ENCODE data around the gene SMARCD3.

Gene SMARCD3

DNA sequence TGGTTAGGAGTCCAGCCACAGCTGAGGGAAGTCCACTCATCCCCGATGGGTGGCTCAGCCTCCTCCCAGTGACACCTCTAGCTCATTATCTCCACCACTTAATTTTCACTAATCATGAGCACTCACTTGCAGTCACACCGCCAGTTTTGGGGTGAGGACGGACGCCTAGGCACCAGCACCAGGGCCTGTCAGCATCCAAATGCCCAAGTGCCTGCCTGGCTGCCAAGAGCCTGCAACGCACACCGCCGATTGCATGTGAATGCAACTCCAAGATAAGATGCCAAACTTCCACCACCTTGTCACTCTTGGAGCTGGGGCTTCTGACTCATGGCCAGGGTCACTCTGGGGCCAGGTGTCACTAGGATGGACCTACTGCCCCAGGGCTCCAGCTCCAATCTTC lies 24.4 kb upstream of the SMARCD3 start:
- DNase-seq (ENCODE audit: low read depth) = no peak

DNA sequence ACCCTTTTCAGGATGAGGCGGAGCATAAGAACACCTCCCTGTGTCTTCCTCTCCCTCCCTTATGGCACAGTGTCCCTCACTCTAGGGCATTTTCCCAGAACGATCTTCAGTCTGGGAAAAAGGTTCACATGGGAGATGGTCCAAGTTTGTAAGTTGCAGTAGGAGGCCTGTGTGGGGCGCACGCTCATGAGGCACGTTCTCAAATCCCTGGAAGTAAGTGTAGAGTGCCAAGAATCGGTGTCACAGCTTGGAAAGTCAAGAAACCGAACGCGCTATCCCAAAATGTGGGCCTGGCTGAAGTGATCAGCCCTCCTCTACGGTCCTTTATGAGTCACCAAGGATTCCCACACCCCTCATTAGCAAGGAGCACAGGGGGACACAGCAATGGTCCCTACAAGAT lies 23.9 kb upstream of the SMARCD3 start:
- no peak for DNase-seq (ENCODE audit: low read depth)

DNA sequence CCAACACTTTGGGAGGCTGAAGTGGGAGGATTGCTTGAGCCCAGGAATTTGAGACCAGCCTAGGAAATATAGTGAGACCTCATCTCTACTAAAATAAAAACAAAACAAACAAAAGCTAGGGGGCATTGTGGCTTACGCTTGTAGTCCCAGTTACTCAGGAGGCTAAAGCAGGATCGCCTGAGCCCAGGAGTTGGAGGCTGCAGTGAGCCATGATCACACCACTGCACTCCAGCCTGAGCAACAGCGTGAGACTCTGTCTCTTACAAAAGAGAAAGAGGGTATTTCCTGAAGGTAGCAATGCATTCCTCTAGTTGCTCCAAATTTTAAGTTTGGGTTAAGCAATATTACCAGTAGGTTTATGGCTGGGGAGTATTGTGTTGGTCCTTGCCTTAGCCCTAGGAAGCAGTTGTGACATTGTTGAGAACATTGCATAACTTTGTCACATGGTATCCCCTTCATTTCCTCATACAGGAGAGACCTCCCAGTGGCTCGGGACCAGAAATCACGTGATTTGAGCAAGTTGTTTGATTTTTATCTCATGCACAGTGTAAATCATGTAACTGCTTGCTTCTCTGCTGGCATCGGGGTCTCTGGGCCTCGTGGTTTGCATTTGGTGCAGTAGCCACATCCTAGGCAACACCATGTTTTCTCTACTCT lies 23.3 kb upstream of the SMARCD3 start:
- peak; percentile 75 for DNase-seq (ENCODE audit: low read depth)

DNA sequence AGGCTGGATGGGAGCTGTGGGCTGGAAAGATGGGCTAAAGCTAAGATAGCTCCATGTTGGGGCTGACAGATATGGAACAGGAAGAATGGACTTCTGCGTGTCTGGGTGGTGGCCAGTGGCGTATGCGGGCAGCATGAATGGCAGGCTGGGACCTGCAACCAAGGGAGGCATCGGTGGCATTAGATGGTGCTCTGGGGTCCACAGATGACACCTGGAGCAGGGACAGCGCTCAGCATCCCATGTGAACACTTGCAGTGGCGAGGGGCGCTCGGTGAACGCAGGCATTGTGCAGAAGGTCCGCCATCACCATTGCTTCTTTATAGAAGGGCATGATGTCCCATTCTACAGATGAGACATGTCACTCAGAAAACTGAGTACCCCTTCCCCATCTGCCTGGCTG lies 21.0 kb upstream of the SMARCD3 start:
- DNase-seq (ENCODE audit: low read depth) = no peak

- no peak for DNase-seq (ENCODE audit: low read depth)
These were observed 16.9 kb upstream of the SMARCD3 start for GRCh38 chr7:151265351-151265931.

DNA sequence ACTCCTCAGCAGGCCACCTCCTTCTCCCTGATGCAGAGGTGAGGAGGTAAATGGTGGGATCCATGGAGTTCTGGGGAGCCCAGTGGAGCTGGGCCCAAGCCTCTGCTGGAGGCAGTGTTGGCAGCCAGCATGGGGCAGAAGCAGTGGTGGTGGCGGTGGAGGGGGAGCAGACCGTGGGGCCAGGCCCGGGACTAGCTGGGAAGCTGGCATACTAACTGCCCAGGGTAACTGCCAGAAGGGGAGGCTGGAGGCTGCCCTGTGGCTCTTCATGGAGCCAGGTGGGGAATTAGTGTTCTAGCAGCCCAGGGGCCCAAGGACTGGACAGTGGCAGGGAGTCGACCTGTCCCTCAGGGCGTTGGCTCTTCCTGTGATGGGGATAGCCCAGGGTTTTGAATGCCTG lies 16.1 kb upstream of the SMARCD3 start:
- no peak for DNase-seq (ENCODE audit: low read depth)

DNA sequence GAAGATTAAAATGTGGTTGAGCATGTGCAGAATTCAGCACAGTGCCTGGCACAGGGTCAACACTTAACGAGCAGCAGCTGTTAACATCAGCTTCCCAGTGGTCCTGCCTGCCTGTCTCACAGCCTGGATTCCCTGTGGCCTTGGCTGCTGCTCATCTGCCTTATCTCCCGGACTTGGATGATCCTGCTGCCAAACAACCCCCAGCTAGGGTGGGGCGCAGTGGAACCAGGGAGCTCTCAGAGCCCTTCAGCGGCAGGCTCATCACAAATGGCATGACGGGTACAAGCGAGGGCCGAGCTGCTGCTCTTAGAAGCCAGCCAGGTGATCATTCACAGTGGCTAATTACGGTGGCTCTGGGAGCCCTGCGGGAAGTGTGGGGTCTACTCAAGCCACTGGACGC lies 13.0 kb upstream of the SMARCD3 start:
- DNase-seq (ENCODE audit: low read depth) = no peak

- no peak for DNase-seq (ENCODE audit: low read depth)
These were observed 12.4 kb upstream of the SMARCD3 start for GRCh38 chr7:151260883-151261282.

DNA sequence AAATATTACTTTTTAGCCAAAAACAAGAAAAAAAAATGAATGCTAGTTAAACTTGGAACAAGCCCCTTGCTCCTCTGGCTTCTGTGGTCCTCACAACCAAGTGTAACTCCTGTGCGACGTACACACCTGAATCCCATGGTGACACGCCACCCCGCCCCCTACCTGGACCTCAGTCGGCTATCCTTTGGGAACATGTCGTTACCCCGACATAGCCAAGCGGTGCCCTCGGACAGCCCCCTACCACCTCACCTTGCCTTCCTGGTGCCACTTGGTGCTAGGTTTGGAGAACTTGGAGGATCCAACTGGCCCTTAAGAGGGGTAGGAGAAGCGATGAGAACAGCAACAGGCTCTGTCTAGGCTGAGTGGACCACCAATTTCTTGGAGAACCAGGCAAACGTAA lies 12.0 kb upstream of the SMARCD3 start:
- no peak for DNase-seq (ENCODE audit: low read depth)

DNA sequence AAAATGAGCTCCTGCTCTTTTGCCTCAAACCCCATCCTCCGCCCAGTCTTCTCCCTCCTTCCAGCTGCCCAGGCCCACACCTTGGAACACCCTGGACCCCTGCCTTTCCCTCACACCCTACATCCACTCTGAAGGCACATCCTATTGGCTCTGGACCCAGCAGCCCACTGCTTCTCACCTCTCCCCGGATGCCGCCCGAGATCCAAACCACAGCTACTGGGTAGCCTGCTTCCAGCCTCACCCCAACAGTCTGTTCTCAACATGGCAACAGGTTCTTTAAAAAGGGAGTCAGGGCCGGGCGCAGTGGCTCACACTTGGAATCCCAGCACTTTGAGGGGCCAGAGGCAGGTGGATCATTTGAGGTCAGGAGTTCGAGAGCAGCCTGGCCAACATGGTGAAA lies 9.5 kb upstream of the SMARCD3 start:
- no peak for DNase-seq (ENCODE audit: low read depth)

DNA sequence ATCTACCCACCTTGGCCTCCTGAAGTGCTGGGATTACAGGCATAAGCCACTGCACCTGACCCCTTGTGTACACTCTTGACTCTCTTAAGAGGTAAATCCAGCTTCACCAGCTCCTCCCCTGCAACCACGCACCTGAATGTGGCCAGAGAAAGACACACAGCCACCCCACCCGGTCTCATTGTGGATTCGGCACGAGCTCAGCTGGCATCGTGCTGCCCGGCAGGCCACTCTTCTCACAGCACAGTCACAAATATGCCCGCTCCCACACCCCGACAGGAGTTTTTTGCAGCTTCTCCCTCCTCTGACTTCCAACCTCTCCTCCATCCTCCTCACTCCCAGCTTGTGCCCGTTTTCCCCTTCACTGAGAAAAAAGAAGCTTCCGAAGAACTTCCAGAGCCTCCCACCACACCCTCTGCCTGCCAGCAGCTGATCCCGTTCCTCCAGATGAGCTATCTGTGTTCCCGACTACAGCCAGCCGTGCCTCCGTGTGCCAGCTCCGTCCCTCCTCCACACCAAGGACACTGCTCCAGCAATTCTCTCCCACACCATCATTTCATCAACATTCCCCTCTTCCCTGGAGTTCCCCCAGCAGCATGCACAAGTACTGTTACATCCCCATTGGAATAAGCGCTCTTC lies 8.0 kb upstream of the SMARCD3 start:
- no peak for DNase-seq (ENCODE audit: low read depth)

DNA sequence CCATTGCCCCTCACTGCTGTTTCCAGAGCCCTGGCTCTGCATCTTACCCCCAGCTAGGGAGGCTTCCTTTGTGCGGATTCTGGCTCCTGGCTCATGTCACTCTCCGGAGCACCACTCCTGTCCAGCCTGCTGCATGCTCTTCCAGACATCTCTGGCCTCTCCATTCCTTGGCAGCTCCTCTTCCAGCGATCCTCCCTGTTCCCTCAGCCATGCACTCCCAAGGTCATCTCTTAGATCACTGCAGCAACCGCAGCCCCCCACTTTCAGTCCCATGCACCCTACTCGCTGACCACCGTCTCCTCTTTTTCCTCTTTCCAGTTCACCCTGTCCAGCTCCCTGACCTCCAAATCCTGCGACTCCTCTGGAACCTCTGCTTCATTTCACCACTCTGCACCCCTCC lies 6.9 kb upstream of the SMARCD3 start:
- no peak for DNase-seq (ENCODE audit: low read depth)

GRCh38 chr7:151254851-151255250 lies 6.4 kb upstream of the SMARCD3 start:
- no peak for DNase-seq (ENCODE audit: low read depth)

GRCh38 chr7:151254316-151254715 lies 5.8 kb upstream of the SMARCD3 start:
- no peak for DNase-seq (ENCODE audit: low read depth)

DNA sequence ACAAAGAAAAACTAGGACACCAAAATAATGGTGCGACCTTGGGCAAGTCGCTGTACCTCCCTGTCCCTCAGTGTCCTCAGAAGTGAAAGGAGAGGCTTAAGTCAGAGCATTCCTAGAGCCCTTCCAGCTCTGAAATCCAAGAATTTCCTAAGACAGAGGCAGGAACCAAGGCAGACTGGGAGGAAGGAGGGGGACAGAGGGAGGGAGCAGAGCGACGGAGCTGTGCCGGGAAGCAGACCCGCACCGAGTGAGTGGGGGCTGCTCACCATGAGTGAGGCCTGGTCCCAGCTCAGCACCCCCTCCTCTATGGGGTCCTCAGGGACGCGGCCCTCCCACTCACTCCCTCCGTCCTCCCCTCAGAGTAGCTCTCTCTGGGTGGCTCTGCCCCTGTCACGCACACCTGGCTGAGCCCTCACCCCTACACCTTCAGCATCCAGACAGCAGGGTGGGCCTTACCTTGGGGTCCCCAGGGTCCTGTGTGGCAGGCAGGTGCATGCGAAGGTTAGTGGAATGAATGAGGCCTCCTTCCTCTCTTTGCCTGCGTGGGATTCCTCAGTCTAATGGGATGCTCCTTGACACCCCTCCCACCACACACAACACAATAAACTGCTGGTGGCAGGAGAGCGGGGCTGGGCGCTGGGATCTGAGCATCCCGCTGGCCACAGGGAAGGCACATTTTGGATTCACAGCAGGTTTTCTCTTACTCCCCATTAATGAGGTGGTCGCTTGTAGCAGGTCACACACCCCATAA lies 4.6 kb upstream of the SMARCD3 start:
- no peak for DNase-seq (ENCODE audit: low read depth)

- no peak for DNase-seq (ENCODE audit: low read depth)
These were observed 4.0 kb upstream of the SMARCD3 start for GRCh38 chr7:151252561-151252835.

DNA sequence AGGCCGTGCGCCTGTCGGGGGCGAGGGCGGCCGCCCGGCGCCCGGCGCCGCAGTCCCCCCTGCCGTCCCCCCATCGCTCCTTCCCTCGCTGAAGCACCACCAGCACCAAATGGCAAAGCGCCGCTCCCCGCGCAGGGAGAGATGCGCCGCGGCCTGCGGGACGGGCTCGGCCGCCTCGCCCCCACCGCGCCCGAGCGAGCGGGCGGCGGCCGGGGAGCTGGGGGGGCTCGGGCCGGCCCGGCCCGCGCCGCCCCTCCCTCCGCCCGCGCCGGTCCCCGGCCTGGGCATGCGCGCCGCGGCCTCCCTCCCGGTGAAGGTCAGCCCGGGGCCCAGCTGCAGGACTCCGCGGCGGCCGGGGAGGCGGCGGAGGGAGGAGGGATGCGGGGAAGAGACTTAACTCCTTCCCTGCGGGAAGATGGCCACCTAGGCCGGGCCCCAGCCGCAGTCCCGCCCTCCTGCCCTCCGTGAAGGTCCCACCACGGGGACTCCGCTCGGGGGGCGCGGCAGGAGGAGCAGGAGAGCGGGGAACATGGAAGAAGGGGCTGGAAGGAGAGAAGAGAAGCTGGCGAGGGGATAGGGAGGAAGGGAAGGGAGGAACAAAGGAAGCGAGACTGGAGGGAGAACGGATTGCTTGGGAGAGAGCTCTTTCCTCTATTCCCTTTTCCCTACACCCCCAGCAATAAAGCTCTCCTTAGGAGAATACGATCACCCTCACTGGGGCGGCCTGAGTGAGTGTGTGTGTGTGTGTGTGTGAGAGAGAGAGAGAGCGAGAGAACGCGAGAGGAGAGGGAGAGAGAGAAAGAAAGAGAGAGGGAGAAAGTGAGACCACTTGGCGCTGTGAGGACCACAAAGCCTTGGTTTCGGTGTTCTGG lies 3.4 kb upstream of the SMARCD3 start:
- peak; percentile 78 for DNase-seq (ENCODE audit: low read depth)

DNA sequence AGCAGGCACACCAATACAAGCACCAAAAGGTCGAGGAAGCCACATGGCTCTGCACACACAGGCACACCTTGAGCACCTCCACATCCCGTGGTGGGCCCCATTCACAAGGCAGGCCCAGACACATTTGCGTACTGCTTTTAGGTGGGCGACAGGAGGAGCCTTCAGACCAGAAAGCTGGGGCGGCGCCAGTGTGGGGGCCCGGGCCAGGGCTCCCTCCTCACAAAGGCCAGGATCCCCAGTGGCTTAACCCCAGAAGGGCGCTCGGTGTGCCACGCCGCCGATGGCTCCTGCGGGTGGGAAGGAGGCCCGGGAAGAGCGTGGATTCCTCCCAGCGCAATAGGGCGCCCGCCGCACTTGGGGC lies 2.8 kb upstream of the SMARCD3 start:
- no peak for DNase-seq (ENCODE audit: low read depth)

- DNase-seq (ENCODE audit: low read depth) = no peak
These were observed 2.0 kb upstream of the SMARCD3 start for GRCh38 chr7:151250181-151251132.

GRCh38 chr7:151249732-151250072 lies 1.2 kb upstream of the SMARCD3 start:
- DNase-seq (ENCODE audit: low read depth) = peak; percentile 39

DNA sequence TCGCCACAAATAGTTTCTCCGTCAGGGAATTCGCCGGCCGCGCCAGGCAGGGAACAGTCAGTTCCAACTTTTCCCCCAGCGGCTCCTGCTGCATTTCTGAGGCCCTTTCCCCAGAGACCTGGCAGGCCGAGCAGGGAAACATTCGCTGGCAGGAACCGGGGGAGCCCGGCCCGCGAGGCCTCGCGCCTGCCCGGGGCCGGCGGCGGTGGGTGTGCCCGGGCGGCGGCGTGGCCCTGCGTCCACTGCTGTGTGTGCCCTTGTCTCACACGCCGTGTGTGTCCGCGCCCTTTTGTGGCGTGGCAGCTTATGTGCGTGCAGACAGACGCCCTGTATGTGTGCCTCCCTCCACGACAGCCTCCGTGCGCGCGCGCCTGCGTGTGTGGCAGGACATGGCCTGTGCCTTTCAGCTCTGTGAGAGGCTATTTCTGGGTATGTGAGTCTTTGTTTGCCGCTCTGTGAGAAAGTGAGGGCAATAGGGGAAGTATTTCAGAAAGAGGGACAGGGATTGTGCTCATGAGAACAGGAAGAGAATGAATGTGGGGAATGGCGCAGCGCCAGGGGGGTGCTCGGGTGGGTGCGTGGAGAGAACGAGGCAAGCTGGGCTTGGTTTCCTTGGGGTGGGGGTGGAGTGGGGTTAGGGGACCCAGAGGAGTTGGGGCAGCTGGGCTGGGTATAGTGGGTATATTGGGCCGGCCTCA lies 689 bp upstream of the SMARCD3 start:
- peak; percentile 59 for DNase-seq (ENCODE audit: low read depth)
